WERI-Rb-1 (cell line): ENCODE data around the gene CBX2.
A peak's percentile ranks its signal among the peaks of the same experiment; 100 is the strongest.

Source experiments
- DNase-seq: peaks from one replicate; pipeline ENCODE4 v3.0.0-alpha.2; 2020
- H3K27ac ChIP-seq: fragments of 250-450 bp; sonication (Bioruptor Pico); 2 replicates; pipeline ENCODE4 v1.5.1; 2020; ENCODE audit warnings: mild to moderate bottlenecking, moderate library complexity
- H3K27me3 ChIP-seq: fragments of 250-450 bp; sonication (Bioruptor Pico); 2 replicates; pipeline ENCODE4 v1.5.1; 2021; ENCODE audit warnings: mild to moderate bottlenecking, low read depth, moderate library complexity; ENCODE audit not compliant: insufficient read depth, severe bottlenecking
- H3K36me3 ChIP-seq: fragments of 250-450 bp; sonication (Bioruptor Pico); 2 replicates; pipeline ENCODE4 v1.5.1; 2020; ENCODE audit warnings: mild to moderate bottlenecking, moderate library complexity
- H3K4me3 ChIP-seq: 2 replicates; pipeline ENCODE4 v1.5.1; 2011; ENCODE audit warnings: low read depth, mild to moderate bottlenecking, control low read depth, low read length
- H3K9me3 ChIP-seq: fragments of 250-450 bp; sonication (Bioruptor Pico); 2 replicates; pipeline ENCODE4 v1.5.1; 2021; ENCODE audit warnings: mild to moderate bottlenecking, moderate library complexity; ENCODE audit not compliant: severe bottlenecking
- TF ChIP-seq, protein P1 (sequence below): IDR thresholded peaks from 2 replicates; pipeline ENCODE4 v1.5.1; 2011; ENCODE audit warnings: low read depth, mild to moderate bottlenecking, control low read depth, inconsistent platforms, low read length

CBX2 gene

DNA sequence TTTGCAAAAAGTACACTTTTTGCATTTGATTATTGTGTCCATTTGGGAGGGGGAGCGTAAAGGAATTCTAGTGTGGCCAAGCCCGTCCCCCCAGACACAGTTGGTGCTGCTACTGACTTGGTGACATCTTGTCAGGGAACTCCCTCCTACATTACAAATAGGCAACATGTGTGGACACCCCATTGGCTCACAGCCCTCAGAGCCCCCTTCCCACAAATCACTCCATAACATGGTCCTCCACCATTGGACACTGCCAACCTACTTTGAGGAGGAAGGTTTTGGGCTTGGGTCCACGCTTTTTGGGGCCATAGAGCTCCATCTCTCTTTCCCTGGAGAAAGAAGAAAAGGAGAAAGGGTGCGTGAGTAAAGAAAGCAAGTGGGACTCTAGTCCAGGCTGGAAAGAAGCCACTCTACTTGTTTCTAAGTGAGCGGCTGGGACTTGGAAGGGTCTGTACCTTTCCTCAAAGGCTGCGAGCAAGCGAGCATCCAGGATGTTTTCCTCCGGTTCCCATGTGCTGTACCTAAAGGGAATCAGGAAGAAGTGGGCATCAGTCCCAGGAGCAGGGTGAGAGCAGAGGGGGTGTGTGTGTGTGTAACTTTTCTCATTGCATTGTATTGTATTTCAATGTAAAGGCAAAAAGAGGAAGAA lies 18.0 kb downstream of the CBX2 start:
- TF ChIP-seq, protein P1, sequence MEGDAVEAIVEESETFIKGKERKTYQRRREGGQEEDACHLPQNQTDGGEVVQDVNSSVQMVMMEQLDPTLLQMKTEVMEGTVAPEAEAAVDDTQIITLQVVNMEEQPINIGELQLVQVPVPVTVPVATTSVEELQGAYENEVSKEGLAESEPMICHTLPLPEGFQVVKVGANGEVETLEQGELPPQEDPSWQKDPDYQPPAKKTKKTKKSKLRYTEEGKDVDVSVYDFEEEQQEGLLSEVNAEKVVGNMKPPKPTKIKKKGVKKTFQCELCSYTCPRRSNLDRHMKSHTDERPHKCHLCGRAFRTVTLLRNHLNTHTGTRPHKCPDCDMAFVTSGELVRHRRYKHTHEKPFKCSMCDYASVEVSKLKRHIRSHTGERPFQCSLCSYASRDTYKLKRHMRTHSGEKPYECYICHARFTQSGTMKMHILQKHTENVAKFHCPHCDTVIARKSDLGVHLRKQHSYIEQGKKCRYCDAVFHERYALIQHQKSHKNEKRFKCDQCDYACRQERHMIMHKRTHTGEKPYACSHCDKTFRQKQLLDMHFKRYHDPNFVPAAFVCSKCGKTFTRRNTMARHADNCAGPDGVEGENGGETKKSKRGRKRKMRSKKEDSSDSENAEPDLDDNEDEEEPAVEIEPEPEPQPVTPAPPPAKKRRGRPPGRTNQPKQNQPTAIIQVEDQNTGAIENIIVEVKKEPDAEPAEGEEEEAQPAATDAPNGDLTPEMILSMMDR, result no peak

GRCh38 chr17:79796444-79796762 lies 18.5 kb downstream of the CBX2 start:
- H3K4me3 ChIP-seq, result peak overlapping the region; percentile 68
- peaks cover 27% of the 10 kb centered on the region for H3K36me3 ChIP-seq
- TF ChIP-seq, protein P1, result no peak
- H3K27ac ChIP-seq, result peak overlapping the region; percentile 97
- H3K27me3 ChIP-seq, result no peaks in the 10 kb centered on the region
- DNase-seq, result no peak
- no peaks in the 10 kb centered on the region for H3K9me3 ChIP-seq

More for the DNA sequence above, 18.0 kb downstream of the CBX2 start:
- H3K36me3 ChIP-seq, result peaks cover 27% of the 10 kb centered on the region
- peak overlapping the region; percentile 97 for H3K27ac ChIP-seq
- DNase-seq, result no peak
- H3K27me3 ChIP-seq, result no peaks in the 10 kb centered on the region
- no peaks in the 10 kb centered on the region for H3K9me3 ChIP-seq
- peak overlapping the region; percentile 68 for H3K4me3 ChIP-seq

- peak; percentile 100 for DNase-seq
- Histone ChIP-seq H3K9me3 (no peaks in the 10 kb centered on the region), H3K4me3 (peak within 1 kb of the TSS; percentile 68), H3K27me3 (no peaks in the 10 kb centered on the region), H3K27ac (peak within 1 kb of the TSS; percentile 97), H3K36me3 (peaks cover 27% of the 10 kb centered on the region)
- TF ChIP-seq, protein P1, result no peak; the same call in 1 of the 2 replicates
Observed at GRCh38 chr17:79796763-79797491, 19.0 kb downstream of the CBX2 start, which contains the start of gene CBX8. Gene CBX8 (minus strand): TSS chr17:79797077. CDS start chr17:79796998, 79 bp downstream.

GRCh38 chr17:79797492-79798298 lies 19.7 kb downstream of the CBX2 start:
- TF ChIP-seq, protein P1, result no peak
- peak; percentile 89 for DNase-seq
- Histone ChIP-seq H3K9me3 (no peaks in the 10 kb centered on the region), H3K27me3 (no peaks in the 10 kb centered on the region), H3K27ac (peak overlapping the region; percentile 94), H3K36me3 (peaks cover 27% of the 10 kb centered on the region), H3K4me3 (peak overlapping the region; percentile 42)

DNA sequence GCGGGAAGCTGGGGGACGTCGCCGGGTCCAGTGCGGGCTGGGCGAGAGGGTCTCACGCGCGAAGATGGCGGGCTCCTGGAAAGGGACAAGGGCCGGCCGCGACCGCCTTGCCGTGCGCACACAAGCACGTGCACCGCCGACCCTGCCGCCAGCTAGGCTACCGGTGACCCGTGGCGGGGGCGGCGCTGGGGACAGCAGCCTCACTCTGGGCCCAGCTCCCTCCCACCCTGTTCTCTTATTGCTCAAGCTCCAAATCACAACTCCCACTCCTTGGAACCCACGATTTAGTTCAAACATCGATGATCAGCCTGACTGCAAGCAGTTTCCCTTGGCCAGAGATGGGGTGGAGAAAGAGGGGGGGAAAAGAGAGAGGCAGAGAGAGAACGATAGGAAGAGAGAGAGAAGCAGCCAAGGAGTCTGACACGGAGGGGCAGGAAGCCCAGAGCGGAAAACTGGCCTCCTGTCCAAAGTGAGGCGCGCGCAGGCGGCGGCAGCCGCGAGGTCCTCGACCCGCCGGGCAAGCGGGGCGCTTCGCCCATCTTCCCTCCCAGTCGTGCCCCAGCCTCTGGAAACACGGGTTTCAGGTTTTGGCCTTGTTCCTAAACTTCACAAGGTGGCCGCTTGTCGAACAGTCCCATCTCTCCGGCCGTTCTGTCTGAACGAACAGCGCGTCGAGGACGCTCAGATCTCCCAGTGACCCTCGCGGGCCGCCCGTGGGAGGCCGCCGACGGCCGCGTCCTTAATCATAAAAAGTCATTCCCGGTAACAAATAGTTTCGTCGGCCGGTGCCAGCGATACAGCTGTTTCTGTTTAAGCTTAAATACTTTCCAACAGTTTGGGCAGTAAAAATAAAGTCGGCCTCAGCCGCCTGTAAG lies 20.6 kb downstream of the CBX2 start:
- Histone ChIP-seq H3K27me3 (no peaks in the 10 kb centered on the region), H3K27ac (peak overlapping the region; percentile 94), H3K9me3 (no peaks in the 10 kb centered on the region), H3K36me3 (peaks cover 23% of the 10 kb centered on the region), H3K4me3 (no peak overlapping the region)
- TF ChIP-seq, protein P1, result no peak
- DNase-seq, result peak; percentile 30
